ENCODE data around the gene ABI3.

DNA sequence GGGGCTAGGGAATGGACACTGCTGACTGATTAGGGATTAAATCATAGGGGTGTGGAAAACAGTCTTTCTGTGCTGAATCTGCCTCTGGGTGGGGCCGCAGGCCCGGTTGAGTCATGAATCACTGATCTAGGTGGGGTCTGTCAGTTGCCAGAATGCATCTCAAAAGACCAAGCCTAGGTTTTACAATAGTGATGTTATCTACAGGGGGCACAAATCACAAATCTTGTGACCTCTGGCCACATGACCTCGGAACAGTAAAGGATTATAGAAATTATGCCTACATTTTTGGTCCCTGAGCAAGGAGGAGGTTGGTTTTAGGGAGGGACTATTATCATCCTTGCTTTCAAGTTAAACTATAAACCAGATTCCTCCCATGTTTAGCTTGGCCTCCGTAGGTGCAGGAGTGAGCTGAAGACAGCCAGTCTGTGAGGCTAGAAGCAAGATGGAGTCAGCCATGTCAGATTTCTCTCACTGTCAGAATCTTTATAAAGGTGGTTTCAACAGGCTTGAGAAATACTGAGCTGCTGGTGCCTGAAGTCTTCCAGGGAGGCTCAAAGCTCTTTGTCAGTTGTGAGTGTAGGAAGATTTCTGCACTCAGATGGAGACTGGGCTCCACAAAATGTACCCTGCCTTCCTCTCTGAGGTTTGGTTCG lies 13.0 kb upstream of the ABI3 start:
- TF ChIP-seq EGR1 (IDR thresholded peaks at IDR 0.05; ENCODE audit: low read depth in 2 of 2) = no peak
- TF ChIP-seq, protein P1, sequence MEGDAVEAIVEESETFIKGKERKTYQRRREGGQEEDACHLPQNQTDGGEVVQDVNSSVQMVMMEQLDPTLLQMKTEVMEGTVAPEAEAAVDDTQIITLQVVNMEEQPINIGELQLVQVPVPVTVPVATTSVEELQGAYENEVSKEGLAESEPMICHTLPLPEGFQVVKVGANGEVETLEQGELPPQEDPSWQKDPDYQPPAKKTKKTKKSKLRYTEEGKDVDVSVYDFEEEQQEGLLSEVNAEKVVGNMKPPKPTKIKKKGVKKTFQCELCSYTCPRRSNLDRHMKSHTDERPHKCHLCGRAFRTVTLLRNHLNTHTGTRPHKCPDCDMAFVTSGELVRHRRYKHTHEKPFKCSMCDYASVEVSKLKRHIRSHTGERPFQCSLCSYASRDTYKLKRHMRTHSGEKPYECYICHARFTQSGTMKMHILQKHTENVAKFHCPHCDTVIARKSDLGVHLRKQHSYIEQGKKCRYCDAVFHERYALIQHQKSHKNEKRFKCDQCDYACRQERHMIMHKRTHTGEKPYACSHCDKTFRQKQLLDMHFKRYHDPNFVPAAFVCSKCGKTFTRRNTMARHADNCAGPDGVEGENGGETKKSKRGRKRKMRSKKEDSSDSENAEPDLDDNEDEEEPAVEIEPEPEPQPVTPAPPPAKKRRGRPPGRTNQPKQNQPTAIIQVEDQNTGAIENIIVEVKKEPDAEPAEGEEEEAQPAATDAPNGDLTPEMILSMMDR (IDR thresholded peaks at IDR 0.05; ENCODE audit: low read depth, low read length, missing input control) = no peak
- TF ChIP-seq YY1 (IDR thresholded peaks at IDR 0.05) = no peak
- TF ChIP-seq, protein P2, sequence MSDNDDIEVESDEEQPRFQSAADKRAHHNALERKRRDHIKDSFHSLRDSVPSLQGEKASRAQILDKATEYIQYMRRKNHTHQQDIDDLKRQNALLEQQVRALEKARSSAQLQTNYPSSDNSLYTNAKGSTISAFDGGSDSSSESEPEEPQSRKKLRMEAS (IDR thresholded peaks at IDR 0.05) = no peak
- TF ChIP-seq GABPA (IDR thresholded peaks at IDR 0.05 in 1 of 2, conservative IDR thresholded peaks at IDR 0.05 in 1 of 2) = no peak
- TF ChIP-seq, protein P3, sequence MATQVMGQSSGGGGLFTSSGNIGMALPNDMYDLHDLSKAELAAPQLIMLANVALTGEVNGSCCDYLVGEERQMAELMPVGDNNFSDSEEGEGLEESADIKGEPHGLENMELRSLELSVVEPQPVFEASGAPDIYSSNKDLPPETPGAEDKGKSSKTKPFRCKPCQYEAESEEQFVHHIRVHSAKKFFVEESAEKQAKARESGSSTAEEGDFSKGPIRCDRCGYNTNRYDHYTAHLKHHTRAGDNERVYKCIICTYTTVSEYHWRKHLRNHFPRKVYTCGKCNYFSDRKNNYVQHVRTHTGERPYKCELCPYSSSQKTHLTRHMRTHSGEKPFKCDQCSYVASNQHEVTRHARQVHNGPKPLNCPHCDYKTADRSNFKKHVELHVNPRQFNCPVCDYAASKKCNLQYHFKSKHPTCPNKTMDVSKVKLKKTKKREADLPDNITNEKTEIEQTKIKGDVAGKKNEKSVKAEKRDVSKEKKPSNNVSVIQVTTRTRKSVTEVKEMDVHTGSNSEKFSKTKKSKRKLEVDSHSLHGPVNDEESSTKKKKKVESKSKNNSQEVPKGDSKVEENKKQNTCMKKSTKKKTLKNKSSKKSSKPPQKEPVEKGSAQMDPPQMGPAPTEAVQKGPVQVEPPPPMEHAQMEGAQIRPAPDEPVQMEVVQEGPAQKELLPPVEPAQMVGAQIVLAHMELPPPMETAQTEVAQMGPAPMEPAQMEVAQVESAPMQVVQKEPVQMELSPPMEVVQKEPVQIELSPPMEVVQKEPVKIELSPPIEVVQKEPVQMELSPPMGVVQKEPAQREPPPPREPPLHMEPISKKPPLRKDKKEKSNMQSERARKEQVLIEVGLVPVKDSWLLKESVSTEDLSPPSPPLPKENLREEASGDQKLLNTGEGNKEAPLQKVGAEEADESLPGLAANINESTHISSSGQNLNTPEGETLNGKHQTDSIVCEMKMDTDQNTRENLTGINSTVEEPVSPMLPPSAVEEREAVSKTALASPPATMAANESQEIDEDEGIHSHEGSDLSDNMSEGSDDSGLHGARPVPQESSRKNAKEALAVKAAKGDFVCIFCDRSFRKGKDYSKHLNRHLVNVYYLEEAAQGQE (IDR thresholded peaks at IDR 0.05) = no peak
